ENCODE data around the gene TDRKH. TPM values are rescaled to one million over a fixed set of nuclear protein-coding genes. Genes with fewer than 3 reads are reported as not detected.

The TDRKH gene
- total RNA-seq, 1 donor from 2014 or later, result 2.2 TPM

DNA sequence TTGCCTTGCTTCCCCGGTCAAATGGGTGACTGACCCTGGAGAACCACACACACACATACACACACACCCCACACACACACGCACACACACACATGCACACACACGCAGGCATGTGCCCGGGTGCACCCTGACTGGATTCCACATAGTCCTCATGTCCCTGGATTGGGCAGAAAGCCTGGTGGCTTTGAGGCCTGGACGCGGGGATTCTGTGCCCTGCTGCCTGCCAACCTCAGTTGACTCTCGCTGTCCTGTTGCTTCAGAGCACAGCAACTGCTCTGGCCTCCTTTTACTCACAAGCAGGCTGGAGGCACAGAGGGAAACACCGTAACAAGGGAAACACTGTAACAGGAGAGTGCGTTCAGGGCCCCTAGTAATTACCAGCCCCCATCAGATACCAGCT lies 34.9 kb upstream of the TDRKH start:
- no peak for DNase-seq (ENCODE audit: low read depth in 2 of 2)

DNA sequence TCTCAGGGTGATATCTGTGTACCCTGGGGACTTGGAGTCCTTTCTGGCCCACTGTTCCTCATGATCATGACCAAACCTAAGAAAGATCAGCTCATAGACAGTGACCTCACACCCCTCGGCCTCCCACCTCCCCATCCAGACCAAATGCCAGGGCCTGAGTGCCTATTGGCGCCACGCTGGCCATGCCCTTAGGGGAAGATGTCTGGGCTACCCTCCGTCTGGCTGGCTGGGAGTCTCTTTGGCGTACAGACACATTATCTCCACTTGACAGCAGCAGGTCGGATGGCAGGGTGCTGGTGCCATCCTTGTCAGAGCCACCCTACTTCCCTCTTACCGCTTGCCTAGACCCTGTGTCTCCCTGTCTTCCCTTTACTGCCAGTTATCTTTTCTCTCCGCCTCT lies 32.9 kb upstream of the TDRKH start:
- DNase-seq (ENCODE audit: low read depth in 2 of 2), result no peak

DNA sequence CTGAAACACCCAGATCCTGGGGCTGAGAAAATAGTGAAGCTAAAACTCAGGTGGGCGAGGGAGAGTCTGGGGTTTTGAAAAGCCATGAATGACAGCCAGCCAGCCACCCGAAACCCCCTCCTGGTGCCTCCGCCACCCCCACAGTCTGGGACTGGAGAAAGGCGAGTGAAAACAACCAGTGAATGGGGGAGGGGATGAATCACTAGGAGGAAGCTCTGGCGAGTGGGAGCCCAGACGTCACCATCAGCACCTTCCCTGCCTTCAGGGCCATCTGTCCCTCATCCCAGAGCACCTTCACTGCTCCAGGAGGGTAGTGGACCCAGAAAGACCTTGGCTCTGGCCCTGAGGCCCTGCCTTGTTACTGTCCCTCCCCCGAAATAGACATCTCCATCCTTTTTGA lies 32.1 kb upstream of the TDRKH start:
- no peak for DNase-seq (ENCODE audit: low read depth in 2 of 2)

DNA sequence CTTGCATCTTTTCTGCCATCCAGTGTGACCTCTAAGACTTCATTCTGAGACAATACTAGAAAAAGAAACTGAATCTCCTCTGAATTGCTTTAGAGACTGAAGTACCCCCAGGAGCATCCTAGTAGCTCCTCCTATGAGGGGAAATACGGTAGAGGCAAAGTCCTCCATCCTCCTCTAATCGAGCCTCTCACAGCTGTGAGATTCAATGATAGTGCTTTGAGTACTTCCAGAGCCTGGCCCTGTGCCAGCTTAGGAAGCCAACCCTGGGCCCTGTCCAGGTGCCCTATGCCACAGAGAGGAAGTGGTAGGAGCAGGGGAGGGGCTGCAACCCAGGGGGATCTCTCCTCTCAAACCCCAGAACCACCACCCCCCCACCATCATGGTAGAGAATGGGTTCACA lies 30.6 kb upstream of the TDRKH start:
- no peak for DNase-seq (ENCODE audit: low read depth in 2 of 2)

DNA sequence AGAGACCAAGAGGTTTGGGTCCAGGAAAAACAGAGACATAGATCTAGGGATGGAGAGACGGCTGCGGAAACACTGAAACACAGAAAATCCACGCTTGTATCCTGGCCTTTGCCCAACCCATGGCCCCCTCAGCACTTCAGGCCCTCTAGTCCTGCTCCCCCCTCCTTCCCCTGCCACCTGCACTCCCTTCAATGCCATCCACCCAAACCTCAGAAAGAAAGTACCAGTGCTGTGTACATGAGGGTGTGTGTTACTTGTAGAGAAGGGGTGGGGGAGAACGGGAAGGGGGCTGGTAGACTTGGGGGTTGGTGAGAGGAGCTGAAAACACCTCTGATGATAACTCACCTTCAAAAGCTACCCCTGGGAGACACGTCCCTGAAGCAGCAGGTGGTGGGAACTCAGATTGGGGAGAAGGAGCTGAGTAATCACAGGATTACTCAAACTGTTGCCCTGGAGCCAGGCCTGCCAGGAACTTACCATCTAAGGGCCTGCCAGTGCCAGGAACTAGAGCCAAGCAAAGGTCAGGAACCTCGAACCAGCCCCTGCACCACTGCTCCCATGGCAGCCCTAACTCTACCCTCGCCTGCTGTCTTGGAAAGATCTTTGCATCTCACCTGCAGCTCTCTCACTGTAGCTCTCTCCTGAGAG lies 29.8 kb upstream of the TDRKH start:
- no peak for DNase-seq (ENCODE audit: low read depth in 2 of 2)

DNA sequence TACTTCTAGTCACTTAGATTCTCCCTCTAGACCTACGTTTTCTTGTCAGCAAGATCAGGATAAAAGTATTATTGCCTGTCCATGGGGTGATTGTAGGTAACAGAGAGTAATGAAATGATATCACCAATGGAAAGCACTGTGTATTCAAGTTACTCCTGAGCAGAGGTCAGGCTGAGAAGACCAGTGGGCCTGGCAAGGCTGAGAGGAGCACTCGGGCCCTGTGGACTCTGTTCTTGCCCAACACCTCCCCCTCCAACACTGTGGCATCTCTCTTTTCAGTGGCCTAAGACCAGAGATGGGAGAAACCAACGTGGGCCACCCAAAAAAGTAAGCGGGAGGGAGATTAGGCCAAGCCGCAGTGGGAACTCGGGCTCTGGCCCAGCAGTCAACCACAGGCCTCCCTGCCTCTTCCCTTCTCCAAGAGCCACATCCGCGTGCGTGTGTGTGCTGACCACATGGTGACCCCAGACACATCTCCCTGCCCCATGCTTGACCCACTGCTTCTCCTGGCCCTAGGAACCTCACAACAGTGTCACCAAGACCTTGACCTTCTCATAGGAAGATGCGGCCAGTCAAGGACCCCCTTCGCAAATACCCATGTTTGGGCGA lies 29.0 kb upstream of the TDRKH start:
- no peak for DNase-seq (ENCODE audit: low read depth in 2 of 2)

DNA sequence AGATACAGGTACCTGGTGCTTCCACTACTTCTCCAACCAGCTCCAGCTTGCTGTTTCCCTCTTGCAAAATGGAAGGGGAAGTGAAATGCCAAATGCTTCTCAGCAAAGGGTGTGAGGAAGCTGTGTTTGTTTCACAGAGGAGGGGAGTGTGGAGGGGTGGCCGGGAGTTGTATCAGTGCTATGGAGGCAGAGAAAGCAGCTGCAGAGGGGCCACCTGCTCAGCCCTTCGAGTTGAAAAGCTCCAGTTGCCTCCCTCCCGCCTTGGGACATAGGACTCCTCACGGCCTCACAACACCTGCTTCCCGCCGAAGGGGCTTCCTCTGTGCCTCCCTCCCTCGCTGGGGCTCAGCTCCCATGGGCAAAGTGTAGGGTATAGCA lies 27.0 kb upstream of the TDRKH start:
- DNase-seq (ENCODE audit: low read depth in 2 of 2), result no peak

DNA sequence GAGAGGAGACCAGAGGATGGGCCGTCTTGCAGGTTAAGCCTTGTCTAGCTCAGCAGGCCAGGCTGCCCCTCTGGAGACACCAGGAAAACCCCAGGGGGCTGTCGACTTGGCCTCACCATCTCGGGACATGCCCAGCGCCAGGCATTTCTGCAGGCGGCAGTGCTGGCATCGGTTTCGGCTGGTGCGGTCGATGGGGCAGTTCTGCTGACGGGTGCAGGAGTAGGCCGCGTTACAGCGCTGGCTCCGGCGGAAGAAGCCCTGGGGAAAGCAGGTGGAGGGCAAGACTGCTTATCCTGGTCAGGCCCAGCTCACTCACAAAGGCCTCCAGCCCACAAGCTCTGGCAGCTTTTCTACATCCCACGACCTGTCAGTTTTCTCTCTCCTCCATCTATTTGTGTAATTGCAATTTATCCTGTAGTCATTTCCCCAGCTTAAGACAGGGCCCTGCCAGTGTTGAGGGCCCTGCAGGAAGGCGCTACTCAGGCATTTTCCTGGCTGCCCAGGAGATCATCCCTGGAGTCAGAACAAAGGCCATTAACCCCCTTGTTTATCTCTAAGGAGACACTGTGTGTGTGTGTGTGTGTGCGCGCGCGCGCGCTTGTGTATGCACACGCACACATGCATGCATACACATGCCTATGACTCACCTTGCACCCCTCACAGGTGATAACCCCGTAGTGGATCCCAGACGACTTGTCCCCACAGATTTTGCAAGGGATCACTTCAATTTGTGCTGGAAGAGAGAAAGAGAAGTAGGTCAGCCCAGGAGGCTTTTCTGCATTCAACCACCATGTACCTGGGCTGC lies 26.4 kb upstream of the TDRKH start:
- no peak for DNase-seq (ENCODE audit: low read depth in 2 of 2)

DNA sequence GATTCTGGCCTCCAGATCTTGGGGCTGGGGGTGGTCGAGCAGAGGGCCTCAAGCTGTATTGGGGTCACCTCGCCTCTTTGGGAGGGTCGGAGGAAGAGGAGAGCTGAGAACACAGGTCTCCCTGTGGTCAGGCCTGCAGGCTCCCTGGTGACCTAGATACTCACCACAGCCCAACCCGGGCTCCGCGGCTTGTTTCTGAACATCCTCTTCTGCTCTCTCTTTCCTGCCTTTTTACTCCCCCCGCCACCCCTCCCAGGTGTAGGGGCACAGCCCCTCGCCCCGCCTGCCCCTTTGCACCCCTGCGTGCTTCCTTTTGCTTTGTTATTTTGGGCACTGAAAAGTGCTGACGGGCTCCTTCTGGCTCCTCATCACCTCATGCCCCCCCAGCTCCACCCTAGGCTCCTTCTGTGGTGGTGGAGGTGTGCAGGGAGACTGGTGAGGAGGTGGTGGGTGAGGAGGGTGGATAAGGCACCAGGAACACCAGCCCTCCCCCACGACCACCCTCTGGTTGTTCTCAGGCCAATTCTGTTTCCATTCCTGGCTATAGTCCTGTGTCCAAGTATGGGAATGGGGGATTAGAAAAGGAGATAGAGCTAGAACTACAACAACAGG lies 25.5 kb upstream of the TDRKH start:
- no peak for DNase-seq (ENCODE audit: low read depth in 2 of 2)

DNA sequence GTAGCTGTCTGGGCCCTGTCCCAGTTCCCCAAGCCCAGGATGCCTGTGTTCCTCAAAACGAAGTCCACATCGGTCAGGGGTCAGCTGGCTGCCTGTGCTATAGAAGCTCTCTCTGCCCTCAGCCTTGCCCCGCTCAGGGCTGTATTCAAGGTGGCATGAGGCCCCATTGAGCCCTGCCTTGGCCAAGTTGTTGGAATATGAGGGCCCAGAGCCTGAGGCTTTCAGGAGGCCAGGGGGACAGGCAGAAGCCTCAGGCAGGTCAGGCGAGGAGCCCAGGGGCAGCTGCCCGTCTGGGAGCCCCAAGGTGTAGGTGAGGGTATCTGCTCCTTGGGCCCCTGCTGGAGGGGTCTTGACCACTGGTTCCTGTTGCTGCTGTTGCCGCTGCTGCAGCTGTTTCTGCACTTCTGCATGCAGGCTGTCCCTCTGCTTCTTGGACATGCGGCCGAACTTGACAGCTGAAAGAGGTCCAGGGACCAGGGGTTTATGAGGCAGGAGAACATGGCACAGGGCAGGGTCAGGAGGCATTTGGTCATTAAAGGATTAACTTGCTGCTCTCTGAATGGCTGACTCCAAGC lies 24.8 kb upstream of the TDRKH start:
- no peak for DNase-seq (ENCODE audit: low read depth in 2 of 2)

DNA sequence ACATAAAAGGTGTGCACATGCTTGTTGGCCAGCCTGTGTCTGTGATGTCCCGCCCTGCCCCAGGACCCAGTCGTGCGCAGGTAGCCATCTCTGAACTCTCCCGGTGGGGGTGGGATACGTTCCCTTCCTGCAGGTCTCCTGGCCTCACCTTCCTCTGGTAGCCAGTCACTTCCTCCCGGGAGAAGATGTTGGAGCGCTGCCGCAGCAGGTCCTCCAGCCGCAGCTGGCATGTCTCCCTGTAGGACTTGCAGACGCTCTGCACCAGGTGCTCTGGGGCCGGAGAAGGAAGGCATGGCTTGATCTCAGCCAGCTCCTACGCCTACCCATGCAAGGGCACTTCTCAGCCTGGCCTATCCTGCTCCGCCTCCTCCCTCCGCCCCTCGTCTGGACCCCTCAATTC lies 24.1 kb upstream of the TDRKH start:
- no peak for DNase-seq (ENCODE audit: low read depth in 2 of 2)

DNA sequence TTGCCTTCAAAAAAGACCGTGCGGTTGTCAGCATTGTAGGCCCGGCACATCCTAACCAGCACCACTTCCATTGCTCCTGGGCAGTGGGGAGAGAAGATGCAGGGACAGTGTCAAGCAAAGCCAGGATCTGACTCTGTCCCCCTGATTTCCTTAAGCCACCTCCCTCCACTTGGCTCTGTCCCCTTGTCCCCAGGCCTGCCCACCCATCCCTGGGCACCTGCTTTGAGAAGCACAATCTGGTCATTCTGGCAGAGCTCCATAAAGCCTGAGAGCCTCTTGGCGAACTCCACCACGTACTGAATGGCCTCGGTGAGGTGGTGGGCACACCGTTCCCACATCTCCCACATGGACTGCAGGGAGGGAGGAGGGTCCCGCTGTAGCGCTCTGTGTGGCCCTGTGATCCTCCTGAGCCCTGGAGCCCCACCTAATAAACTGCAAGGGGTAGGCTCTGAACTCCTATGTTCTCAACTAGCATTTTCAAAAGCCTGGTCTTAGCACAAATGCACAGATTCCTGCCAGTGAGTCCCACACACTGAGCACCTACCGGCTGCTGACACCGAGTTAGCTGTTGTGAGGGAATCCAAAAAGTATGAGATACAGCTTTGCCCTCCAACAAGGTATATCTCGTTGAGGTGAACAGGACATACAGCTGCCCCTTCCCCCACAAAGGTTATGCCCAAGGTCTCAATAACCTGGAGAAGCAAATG lies 23.1 kb upstream of the TDRKH start:
- no peak for DNase-seq (ENCODE audit: low read depth in 2 of 2)

DNA sequence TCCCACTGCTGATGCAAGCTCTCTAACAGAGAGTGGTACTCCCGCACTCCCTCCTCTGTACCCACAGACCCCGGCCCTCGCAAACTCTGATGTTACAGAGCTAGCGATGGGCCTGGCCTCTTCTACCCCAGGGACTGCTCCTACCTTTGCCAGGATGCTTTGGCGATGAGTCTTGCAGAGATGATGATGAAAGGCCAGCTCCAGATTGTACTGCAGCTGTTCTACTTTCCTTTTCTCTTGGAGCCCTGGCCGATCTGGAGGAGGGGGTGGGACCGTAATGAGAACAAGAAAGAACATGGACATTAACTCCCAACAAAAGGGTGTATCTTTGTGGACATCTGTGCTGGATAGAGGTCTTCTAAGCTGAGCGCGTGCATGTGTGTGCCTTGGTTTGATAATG lies 20.9 kb upstream of the TDRKH start:
- DNase-seq (ENCODE audit: low read depth in 2 of 2), result no peak

DNA sequence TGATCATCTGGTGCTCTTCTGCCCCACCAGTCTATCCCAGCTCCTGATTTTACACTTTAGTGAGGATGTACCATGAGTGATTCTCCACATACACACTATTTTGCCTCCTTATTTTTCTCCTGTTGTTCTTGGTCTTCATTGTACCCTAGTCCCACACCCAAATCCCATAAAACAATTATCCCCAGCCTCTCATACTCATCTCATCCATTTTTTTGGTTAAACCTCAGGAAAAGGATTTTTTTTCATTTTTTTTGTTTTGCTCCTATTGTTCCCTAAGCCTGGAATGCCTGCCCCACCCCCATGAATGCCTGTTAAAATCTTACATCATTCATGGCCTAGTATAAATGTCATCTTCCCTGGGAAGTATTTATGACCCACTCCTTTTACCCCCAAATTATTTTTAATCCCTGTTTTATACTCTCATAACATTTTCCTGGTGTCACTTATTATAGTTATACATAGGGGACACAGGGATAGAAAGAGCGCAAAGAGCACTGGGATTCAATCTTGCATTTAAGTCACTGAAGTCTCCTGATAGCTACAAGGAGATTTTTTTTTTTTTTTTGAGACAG lies 19.8 kb upstream of the TDRKH start:
- DNase-seq (ENCODE audit: low read depth in 2 of 2), result no peak

DNA sequence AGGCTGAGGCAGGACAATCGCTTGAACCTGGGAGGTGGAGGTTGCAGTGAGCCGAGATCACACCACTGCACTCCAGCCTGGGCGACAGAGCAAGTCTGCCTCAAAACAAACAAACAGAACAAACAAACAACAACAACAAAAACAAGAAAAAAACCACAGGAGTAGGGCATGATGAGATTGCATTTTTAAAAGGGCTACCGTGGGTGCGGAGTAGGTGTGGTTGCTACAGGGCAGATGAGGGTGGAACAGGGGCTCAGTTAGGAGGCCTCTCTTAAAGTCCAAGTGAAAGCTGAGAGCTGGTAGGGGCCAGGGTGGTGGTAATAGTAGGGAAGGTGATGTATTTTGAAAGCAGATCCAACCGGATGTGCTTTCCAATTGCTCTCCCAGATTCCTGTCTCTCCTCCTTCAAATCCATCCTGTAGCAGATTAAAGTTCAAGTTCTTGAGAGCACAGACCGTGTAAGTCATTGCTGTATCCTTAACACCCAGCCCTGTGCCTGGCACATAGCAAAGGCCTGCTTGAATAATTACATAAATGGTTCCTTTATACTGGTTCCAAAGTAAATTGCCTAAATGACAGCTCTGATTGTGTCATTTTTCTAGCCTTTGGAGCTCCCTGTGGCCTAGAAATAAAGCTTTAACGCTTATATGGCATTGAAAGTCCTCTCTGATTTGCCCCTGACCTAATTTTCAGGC lies 19.1 kb upstream of the TDRKH start:
- no peak for DNase-seq (ENCODE audit: low read depth in 2 of 2)

DNA sequence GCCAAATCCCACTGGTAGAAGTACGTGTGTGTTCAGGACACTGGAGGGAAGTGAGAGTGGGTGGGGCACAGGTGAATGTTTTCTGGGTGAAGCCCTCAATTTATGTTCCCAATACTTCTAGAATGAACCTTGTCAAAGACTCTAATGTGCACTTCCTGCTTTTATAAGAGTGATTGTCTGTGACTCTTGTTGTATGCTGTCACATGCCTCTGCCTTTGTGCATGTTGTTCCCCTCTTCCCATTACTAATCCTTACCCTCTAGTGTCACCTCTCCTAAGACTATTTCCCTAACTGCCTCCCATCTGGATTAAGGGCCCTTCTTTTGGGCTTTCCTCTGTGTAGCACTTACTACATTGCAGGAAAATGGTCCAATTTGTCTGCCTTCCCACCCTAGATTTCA lies 17.5 kb upstream of the TDRKH start:
- DNase-seq (ENCODE audit: low read depth in 2 of 2), result no peak

DNA sequence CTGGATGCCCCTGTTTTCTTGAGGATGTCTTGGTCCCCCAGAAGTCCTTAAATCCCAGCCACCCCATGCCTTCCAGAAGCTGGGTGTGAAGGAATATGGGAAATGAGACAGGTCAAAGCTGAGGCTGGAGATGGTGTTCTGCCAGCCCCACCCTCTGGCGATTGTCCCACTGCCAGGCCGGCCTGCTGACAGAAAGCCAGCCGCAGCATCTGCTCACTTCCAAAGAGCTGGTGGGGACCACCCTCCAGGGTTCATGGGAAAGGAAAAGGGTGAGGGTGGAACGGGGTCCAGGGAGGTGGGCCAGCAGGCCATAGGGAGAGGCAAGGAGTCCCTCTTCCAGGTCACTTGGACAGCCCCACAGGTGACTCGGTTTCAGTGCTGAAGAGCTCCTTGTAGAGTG lies 16.8 kb upstream of the TDRKH start:
- no peak for DNase-seq (ENCODE audit: low read depth in 2 of 2)

DNA sequence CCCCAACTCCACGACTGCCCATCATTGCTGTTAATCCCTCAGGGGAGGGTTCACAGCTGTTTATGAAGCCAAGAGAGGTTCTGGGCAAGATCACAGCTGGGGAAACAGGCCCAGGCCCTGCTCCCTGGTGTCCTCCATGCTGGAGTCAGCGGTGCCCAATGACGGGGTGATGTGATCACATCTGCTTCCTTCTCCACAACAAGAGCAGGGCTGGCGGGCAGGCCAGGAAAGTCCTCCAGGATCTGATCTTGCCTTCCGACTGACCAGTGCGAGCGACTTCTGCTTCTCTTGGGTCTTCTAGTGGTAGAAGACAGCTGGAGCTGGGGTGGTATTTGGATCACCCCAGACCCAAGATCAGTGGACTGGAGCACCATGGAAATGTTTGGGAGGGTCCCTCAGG lies 15.9 kb upstream of the TDRKH start:
- no peak for DNase-seq (ENCODE audit: low read depth in 2 of 2)

DNA sequence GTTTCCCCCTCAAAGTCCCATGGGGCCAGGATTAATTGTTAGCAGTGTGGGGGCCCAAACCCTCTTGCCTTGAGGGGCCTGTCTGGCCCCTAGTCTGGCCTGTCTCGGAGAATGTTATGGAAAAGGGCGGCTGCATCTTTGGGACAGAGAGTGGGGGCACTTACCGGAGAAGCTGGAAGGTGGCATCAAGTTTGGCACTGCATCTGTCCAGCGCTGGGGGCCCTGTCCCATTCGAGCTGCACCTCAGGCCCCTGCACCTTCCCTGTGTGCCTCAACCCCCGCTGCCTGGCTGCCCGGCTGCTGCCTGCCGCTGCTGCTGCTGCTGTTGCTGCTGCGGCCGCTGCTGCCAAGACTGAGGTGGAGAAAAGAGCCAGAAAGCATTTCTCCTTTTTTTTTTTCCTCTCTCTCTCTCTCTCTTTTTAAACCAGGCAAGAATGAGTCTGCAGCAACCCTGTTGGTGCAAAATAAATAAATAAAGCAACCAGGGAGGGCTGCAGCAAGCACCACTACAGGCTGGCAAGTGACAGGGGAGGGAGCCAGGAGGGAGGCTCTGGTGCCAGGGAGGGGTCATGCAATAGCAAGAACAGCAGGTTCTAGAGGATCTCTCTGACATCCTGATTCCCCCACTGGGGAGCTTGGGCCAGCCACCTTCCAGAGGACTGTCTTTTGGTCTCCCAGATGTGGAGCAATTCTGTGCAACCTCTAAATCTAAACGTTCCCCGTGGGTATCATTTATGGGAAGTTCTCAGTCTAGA lies 14.9 kb upstream of the TDRKH start, which contains the start of gene LINGO4:
LINGO4 (minus strand) TSS at position 354 of the 755 bp plus-strand sequence. CDS start 2,715 bp downstream, outside the sequence.
- no peak for DNase-seq (ENCODE audit: low read depth in 2 of 2)

DNA sequence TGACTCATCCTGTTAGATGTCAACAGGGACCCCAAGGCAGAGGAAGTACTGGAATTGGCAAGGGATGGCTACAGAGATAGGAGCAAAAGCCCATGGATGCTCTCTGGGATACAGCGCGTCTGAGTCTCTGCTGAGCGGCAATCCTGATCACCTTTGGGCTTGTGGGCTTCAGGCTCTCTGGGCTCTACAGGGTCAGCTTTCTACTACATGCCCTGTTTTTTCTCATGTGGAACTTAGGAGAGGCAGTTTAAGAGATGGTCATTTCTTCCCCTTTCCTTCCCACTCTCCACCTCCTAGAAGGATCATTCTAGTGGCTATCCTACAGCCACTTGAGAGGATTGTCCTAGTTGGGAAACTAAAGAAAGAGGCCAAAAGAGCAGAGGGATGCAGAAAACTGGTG lies 13.6 kb upstream of the TDRKH start:
- DNase-seq (ENCODE audit: low read depth in 2 of 2), result no peak
